ENCODE measurements around the gene SSR4. TPM values are rescaled to one million over a fixed set of nuclear protein-coding genes. Genes with fewer than 3 reads are reported as not detected.

SSR4 gene
- total and polyA plus RNA-seq, 2 experiments from 2014 or later: 316 to 693 TPM

DNA sequence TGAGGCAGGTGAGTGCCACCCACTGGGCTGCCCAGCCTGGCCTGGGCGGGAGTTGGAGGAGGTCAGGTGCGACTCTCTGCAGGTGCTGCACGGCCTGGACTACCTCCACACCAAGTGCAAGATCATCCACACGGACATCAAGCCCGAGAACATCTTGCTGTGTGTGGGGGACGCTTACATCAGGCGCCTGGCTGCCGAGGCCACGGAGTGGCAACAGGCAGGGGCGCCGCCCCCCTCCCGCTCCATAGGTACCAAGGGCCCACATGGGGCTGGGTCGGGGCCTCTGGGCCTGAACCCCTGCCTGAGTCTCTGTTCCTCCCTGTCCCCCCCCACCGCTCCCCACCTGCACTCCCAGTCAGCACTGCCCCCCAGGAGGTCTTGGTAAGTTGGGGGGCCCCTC is 11.6 kb upstream of the SSR4 start:
- Histone ChIP-seq H3K9me3 (ENCODE audit: low read depth) (no peaks in the 10 kb centered on the region), H2AFZ (no peak overlapping the region), H3K27me3 (no peaks in the 10 kb centered on the region), H3K9me2 (replicated peaks; ENCODE audit: insufficient read depth) (no peaks in the 10 kb centered on the region), H3K79me2 (no peaks in the 10 kb centered on the region), H4K20me1 (ENCODE audit: insufficient read depth, poor library complexity, severe bottlenecking) (no peaks in the 10 kb centered on the region), H3K4me1 (ENCODE audit: insufficient read depth) (no peaks in the 10 kb centered on the region), H3K36me3 (replicated peaks; ENCODE audit: insufficient read depth, low read depth) (no peaks in the 10 kb centered on the region), H3K4me3 (no peak overlapping the region), H3K4me2 (no peak overlapping the region), H3K27ac (no peak overlapping the region)
- DNase-seq (ENCODE audit: low spot score): no peak
- TF ChIP-seq CTCF (IDR thresholded peaks at IDR 0.05; ENCODE audit: poor library complexity) (no peak), EZH2phosphoT487 (IDR thresholded peaks at IDR 0.05; ENCODE audit: low read depth, severe bottlenecking, unreplicated experiment) (no peak), EZH2 (IDR thresholded peaks at IDR 0.05; ENCODE audit: borderline replicate concordance) (no peak)
- 94% methylated on average over 8 of the region's 14 CpGs for WGBS (ENCODE audit: low lambda C conversion rate, missing lambda C conversion rate)

DNA sequence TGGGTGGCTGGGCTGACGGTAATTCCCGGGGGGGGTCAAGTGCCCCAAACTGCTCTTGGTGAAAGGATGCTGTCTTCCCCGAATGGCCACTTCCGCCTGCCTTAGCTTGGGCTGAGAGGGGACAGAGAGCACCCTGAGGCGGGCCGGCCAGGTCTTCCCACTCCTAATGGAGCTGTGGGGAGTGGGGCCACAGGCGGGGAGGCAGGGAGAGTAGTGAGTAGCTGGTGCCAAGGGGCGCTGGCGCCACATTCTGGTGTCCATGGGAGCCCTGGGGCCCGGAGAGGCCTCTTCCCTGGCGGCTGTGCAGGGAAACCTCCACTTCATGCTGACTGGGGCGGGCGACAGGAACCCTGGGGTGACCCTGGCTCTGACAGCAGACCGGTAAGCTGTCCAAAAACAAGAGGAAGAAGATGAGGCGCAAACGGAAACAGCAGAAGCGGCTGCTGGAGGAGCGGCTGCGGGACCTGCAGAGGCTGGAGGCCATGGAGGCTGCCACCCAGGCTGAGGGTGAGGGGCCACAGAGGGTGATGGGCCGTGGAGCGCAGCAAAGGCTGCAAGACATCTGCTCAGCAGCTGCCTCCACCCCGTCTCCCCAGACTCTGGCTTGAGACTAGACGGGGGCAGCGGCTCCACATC is 11.0 kb upstream of the SSR4 start:
- no peaks in the 10 kb centered on the region for H3K9me3 ChIP-seq (ENCODE audit: low read depth)
- TF ChIP-seq EZH2 (IDR thresholded peaks at IDR 0.05; ENCODE audit: borderline replicate concordance): no peak
- TF ChIP-seq EZH2phosphoT487 (IDR thresholded peaks at IDR 0.05; ENCODE audit: low read depth, severe bottlenecking, unreplicated experiment): no peak
- TF ChIP-seq CTCF (IDR thresholded peaks at IDR 0.05; ENCODE audit: poor library complexity): no peak
- no peaks in the 10 kb centered on the region for H3K27me3 ChIP-seq
- no peaks in the 10 kb centered on the region for H3K36me3 ChIP-seq (replicated peaks; ENCODE audit: insufficient read depth, low read depth)
- H3K9me2 ChIP-seq (replicated peaks; ENCODE audit: insufficient read depth): no peaks in the 10 kb centered on the region
- H3K79me2 ChIP-seq: no peaks in the 10 kb centered on the region
- no peak for DNase-seq (ENCODE audit: low spot score)
- no peak overlapping the region for H3K4me3 ChIP-seq
- H3K4me2 ChIP-seq: no peak overlapping the region
- no peak overlapping the region for H3K27ac ChIP-seq
- H3K4me1 ChIP-seq (ENCODE audit: insufficient read depth): no peaks in the 10 kb centered on the region
- H4K20me1 ChIP-seq (ENCODE audit: insufficient read depth, poor library complexity, severe bottlenecking): no peaks in the 10 kb centered on the region
- WGBS (ENCODE audit: low lambda C conversion rate, missing lambda C conversion rate): 90% methylated on average over 21 of the region's 24 CpGs
- no peak overlapping the region for H2AFZ ChIP-seq

- DNase-seq (ENCODE audit: low spot score): no peak
- Histone ChIP-seq H3K4me3 (no peak overlapping the region), H4K20me1 (ENCODE audit: insufficient read depth, poor library complexity, severe bottlenecking) (no peaks in the 10 kb centered on the region), H3K27me3 (no peaks in the 10 kb centered on the region), H3K79me2 (no peaks in the 10 kb centered on the region), H3K4me2 (no peak overlapping the region), H3K36me3 (replicated peaks; ENCODE audit: insufficient read depth, low read depth) (no peaks in the 10 kb centered on the region), H3K27ac (no peak overlapping the region), H3K9me2 (replicated peaks; ENCODE audit: insufficient read depth) (no peaks in the 10 kb centered on the region), H2AFZ (no peak overlapping the region), H3K4me1 (ENCODE audit: insufficient read depth) (no peaks in the 10 kb centered on the region), H3K9me3 (ENCODE audit: low read depth) (no peaks in the 10 kb centered on the region)
- no peak for TF ChIP-seq EZH2phosphoT487 (IDR thresholded peaks at IDR 0.05; ENCODE audit: low read depth, severe bottlenecking, unreplicated experiment)
- no peak for TF ChIP-seq EZH2 (IDR thresholded peaks at IDR 0.05; ENCODE audit: borderline replicate concordance)
- TF ChIP-seq CTCF (IDR thresholded peaks at IDR 0.05; ENCODE audit: poor library complexity): no peak
- WGBS (ENCODE audit: low lambda C conversion rate, missing lambda C conversion rate): 91% methylated on average over 26 of the region's 27 CpGs
Observed at GRCh38 chrX:153784325-153784967, 10.0 kb upstream of the SSR4 start.

Measured in hepatocyte (in vitro differentiated cells).